Kidney (tissue), 14 donors: Measurements from ENCODE around the gene HOXA2. TPM values are rescaled to one million over a fixed set of nuclear protein-coding genes. Genes with fewer than 3 reads are reported as not detected.
A peak's percentile ranks its signal among the peaks of the same experiment; 100 is the strongest.

Source experiments
- DNase-seq, 5 donors: peaks; one replicate each; pipeline ENCODE4 v3.0.0-alpha.2; 2013 to 2020
- FAIRE-seq: peaks from 2 replicates; lab custom pipeline; 2012; peaks lifted over from hg19 to GRCh38; lab: Jason Lieb, UNC
- H3K27ac ChIP-seq, 2 donors: one replicate each; pipeline ENCODE4 v1.7.0; 2013; ENCODE audit warnings: low read depth in 2 of 2, low read length in 2 of 2, inconsistent platforms in 1 of 2
- H3K27me3 ChIP-seq: one replicate; pipeline ENCODE4 v1.7.1; 2013; ENCODE audit warnings: low read length, inconsistent platforms; ENCODE audit not compliant: control insufficient read depth, insufficient read depth
- H3K36me3 ChIP-seq, 3 donors: one replicate each; pipeline versions ENCODE4 v1.7.0 to v1.7.1; 2013; ENCODE audit warnings: low read length in 3 of 3, control low read depth in 1 of 3, inconsistent platforms in 1 of 3; ENCODE audit not compliant: insufficient read depth in 3 of 3, control insufficient read depth in 2 of 3
- H3K4me1 ChIP-seq, 3 donors: one replicate each; pipeline versions ENCODE4 v1.7.0 to v1.7.1; 2013; ENCODE audit warnings: low read length in 3 of 3, inconsistent platforms in 1 of 3, low read depth in 1 of 3; ENCODE audit not compliant: control insufficient read depth in 2 of 3, insufficient read depth in 2 of 3
- H3K4me3 ChIP-seq, 3 donors: one replicate each; pipeline versions ENCODE4 v1.7.0 to v1.8.1; 2013; ENCODE audit warnings: low read length in 3 of 3, control low read depth in 1 of 3, inconsistent platforms in 1 of 3
- H3K9ac ChIP-seq, 3 donors: one replicate each; pipeline versions ENCODE4 v1.7.0 to v1.7.1; 2013; ENCODE audit warnings: low read length in 3 of 3, control low read depth in 1 of 3, inconsistent platforms in 1 of 3
- H3K9me3 ChIP-seq, 3 donors: one replicate each; pipeline versions ENCODE4 v1.7.0 to v1.7.1; 2013; ENCODE audit warnings: low read length in 3 of 3, control low read depth in 1 of 3, inconsistent platforms in 1 of 3; ENCODE audit not compliant: control insufficient read depth in 2 of 3, insufficient read depth in 1 of 3
- intact Hi-C: fragments of 100-400 bp; cut with DNase I; formaldehyde crosslinking; loops from one replicate; pipeline ENCODE4 v1.11.1; 2022
- polyA plus RNA-seq: library from polyadenylated mRNA; stranded (reverse); fragments of 350-450 nt; fragmentation: Illumina TruSeq; extraction: RNeasy Lipid Tissue Mini Kit (QIAGEN cat#74804); gene quantifications from one replicate; pipeline ENCODE4 v1.2.3, GENCODE V29; 2014; ENCODE audit warnings: low read depth, low replicate concordance; ENCODE audit not compliant: insufficient read depth
- total RNA-seq: library from RNA; stranded (reverse); fragmentation: NEBNext Ultra II Directional; extraction: Animal tissue kit (Norgen Biotek cat#: 25700); gene quantifications from one replicate; pipeline ENCODE4 v1.2.1, GENCODE V29; 2021
- TF ChIP-seq, protein P1 (sequence below): IDR thresholded peaks from 3 replicates; pipeline ENCODE4 v1.5.1; 2012; ENCODE audit warnings: mild to moderate bottlenecking, moderate library complexity, borderline replicate concordance; ENCODE audit not compliant: insufficient read depth; ENCODE audit errors: extremely low read depth
- donor health status: control.
- donor health status: control.
- donor health status: control.
- donor health status: control.
- donor health status: control.
- donor health status: DM: yes; HTN: yes; CAD: no.
- donor health status: Normal renal cell carcinoma (clear cell type).

The HOXA2 gene
- total and polyA plus RNA-seq, 2 donors from 2014 or later = 1.3 to 2.9 TPM

DNA sequence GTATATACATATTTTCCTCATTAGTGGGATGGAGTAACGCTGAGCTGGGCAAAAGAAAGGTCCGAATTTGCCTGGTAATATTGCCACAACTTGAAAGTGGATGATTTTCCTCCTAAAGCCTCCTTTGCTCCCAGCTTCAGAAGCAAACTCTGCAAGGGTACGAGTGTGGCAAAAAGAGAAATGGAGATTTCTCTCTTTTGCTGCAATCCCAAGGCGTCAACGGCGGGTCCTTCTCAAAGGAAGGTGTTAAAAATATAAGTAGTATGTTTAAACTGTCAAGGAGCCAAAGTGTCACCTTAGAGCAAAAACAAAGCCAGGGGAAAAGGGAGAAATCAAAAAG lies 12.4 kb upstream of the HOXA2 start:
- intact Hi-C loops = no loop called here

DNA sequence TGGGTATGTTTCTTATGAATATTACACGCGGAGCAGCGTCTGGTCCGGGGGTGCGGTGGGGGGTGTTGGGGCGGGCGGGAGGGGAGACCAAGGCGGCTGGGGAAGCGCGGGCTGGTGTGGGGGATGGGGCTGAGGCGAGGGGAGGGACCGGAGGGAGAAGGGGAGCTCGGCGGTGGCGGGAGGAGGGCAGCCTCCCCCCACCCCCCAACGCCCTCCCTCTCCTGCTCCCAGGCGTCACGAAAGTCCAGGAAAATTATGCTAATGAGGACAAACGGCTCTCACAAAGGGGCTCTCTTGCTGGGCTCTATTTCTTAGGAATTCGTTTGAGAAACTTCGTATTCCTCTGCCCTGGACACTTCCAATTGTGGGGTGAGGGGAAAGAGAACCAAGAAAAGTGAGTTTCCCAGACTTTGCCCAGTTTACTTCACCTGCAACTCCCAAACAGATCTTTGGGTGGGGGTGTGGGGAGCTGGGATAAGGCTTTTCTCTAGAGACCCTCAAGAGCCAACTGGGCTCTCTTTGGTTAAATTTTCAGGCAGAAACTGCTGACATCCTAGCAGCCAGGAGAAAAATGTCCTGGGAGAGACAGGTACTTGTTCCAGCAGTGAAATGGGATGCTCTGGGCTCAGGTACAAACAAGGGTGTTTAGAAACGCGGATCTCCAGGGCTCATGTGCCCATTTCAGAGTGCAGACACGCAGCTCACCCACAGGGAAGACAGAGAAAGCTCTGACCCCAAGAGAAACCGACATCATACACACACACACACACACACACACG lies 11.7 kb upstream of the HOXA2 start:
- Histone ChIP-seq H3K9me3 (no peaks in the 10 kb centered on the region), H3K27ac (peak overlapping the region; percentile 95 to 96), H3K27me3 (no peaks in the 10 kb centered on the region), H3K4me3 (peak overlapping the region; percentile 70 to 77 (median 71)), H3K9ac (peak overlapping the region; percentile 71 to 95 (median 88)), H3K36me3 (peaks cover 0 to 5% (median 5%) of the 10 kb centered on the region in 3 donors), H3K4me1 (peaks cover 11 to 26% (median 18%) of the 10 kb centered on the region in 3 donors)
- TF ChIP-seq, protein P1, sequence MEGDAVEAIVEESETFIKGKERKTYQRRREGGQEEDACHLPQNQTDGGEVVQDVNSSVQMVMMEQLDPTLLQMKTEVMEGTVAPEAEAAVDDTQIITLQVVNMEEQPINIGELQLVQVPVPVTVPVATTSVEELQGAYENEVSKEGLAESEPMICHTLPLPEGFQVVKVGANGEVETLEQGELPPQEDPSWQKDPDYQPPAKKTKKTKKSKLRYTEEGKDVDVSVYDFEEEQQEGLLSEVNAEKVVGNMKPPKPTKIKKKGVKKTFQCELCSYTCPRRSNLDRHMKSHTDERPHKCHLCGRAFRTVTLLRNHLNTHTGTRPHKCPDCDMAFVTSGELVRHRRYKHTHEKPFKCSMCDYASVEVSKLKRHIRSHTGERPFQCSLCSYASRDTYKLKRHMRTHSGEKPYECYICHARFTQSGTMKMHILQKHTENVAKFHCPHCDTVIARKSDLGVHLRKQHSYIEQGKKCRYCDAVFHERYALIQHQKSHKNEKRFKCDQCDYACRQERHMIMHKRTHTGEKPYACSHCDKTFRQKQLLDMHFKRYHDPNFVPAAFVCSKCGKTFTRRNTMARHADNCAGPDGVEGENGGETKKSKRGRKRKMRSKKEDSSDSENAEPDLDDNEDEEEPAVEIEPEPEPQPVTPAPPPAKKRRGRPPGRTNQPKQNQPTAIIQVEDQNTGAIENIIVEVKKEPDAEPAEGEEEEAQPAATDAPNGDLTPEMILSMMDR = no peak
- intact Hi-C loops = no loop called here
- FAIRE-seq (no peak), DNase-seq (peak; percentile 90 to 95 (median 92))

More for the DNA sequence above, 12.4 kb upstream of the HOXA2 start:
- DNase-seq = no peak
- no peaks in the 10 kb centered on the region for H3K9me3 ChIP-seq
- H3K9ac ChIP-seq = peak overlapping the region; percentile 79 to 89 (median 85)
- peaks cover 12 to 24% (median 19%) of the 10 kb centered on the region in 3 donors for H3K4me1 ChIP-seq
- H3K36me3 ChIP-seq = peaks cover 0 to 2% (median under 1%) of the 10 kb centered on the region in 3 donors
- H3K4me3 ChIP-seq = peak overlapping the region; percentile 61 to 74 (median 64)
- H3K27ac ChIP-seq = peak overlapping the region; percentile 96
- H3K27me3 ChIP-seq = no peaks in the 10 kb centered on the region
- TF ChIP-seq, protein P1 = no peak
- no peak for FAIRE-seq

DNA sequence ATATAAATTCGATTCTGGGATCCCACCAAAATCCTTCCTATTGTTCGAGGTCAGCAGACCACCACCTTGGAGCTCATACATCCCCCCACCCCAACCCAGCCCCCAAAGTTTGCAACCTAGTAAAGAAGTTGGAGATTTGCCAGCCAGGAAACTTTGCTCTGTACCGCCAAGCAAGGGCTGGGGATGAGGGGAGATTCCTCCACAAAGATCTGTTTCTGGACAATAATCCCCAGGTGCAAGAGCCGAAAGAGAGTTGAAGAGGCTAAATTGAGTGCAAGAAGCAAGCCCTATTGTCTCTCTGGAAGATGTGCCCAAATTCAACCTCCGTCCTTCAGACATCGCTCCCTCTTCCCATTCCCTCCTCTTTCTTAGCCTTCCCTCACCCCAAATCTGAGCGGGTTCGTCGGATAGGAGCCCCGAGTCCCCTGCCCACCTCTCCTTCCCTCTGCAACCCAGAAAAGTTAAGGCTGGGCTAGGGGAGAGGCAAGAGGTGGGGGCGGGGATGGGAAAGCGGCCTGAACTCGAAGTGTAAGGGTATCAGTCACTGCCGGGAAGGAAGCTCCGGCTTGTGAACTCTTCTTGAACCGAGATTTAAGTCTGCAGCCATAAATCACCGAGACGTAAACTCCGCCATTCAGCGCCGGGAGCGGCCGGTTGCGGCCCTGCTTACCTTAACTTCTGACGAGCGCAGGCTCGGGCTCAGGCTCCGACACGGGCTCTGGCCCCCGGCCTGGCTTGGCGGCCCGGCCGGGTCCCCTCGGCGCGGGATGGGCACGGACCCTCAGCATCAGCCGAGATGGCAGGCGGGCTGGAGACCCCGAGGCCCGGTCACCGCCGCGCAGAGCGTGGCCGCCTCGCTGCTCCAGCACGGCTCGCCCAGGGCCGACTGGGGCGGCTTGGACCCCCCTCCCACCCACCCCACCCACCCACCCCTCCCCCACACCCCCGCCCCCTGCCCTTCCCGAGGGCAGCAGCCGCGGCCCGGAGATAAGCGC lies 10.8 kb upstream of the HOXA2 start:
- TF ChIP-seq, protein P1 = no peak
- Histone ChIP-seq H3K9ac (peak overlapping the region; percentile 35 to 94 (median 92)), H3K4me3 (peak overlapping the region; percentile 65 to 94 (median 69)), H3K27me3 (no peaks in the 10 kb centered on the region), H3K4me1 (peaks cover 11 to 20% (median 16%) of the 10 kb centered on the region in 3 donors), H3K27ac (peak overlapping the region; percentile 96 to 97), H3K9me3 (no peaks in the 10 kb centered on the region), H3K36me3 (peaks cover 0 to 5% (median 5%) of the 10 kb centered on the region in 3 donors)
- no peak for FAIRE-seq
- intact Hi-C loops = no loop called here
- peak; percentile 95 to 97 (median 96) for DNase-seq
